ENCODE results near the gene GPC4. TPM values are rescaled to one million over a fixed set of nuclear protein-coding genes. Genes with fewer than 3 reads are reported as not detected.

The GPC4 gene
- total RNA-seq, 1 experiment from 2014 or later = 1.4 TPM

GRCh38 chrX:133403984-133404383 is 11.3 kb downstream of the GPC4 start:
- Histone ChIP-seq H3K36me3 (ENCODE audit: control insufficient read depth, insufficient read depth, low read length) (no peaks in the 10 kb centered on the region), H3K27me3 (ENCODE audit: control insufficient read depth, insufficient read depth, low read length) (no peaks in the 10 kb centered on the region), H3K27ac (ENCODE audit: low read length) (no peak overlapping the region), H3K4me3 (ENCODE audit: low read depth in 2 of 2, low read length in 2 of 2) (no peak overlapping the region), H3K9me3 (ENCODE audit: control insufficient read depth, insufficient read depth, low read depth, low read length) (no peaks in the 10 kb centered on the region), H3K4me1 (ENCODE audit: control insufficient read depth, insufficient read depth, low read length) (no peaks in the 10 kb centered on the region)
- DNase-seq (ENCODE audit: low read depth, low spot score) (no peak), ATAC-seq (no peak)
- in situ Hi-C loops (cut with HindIII; ENCODE audit: low pct_unique_long_range_greater_than_20kb, low sequenced_read_pairs) (no loop called here), intact Hi-C loops (cut with micrococcal nuclease; ENCODE audit: unreplicated experiment) (no loop called here)
- no peak for TF ChIP-seq SIN3A (IDR thresholded peaks at IDR 0.05; ENCODE audit: borderline replicate concordance, insufficient read depth, low read depth, low read length)
- ChIA-PET POLR2A (no interaction called here), CTCF (interaction anchor here (0.6 kb wide), 1 partner anchor 692 kb away, joined by 4 read pairs; no protein-coding TSS in a partner anchor)
- no TSS peak for BruUV-seq (replicated peaks)

GRCh38 chrX:133402830-133403625 is 12.3 kb downstream of the GPC4 start:
- intact Hi-C loops (cut with micrococcal nuclease; ENCODE audit: unreplicated experiment) (no loop called here), in situ Hi-C loops (cut with HindIII; ENCODE audit: low pct_unique_long_range_greater_than_20kb, low sequenced_read_pairs) (no loop called here)
- H3K27ac ChIP-seq (ENCODE audit: low read length) = no peak overlapping the region
- ChIA-PET CTCF (no interaction called here), POLR2A (no interaction called here)
- no peaks in the 10 kb centered on the region for H3K9me3 ChIP-seq (ENCODE audit: control insufficient read depth, insufficient read depth, low read depth, low read length)
- H3K4me1 ChIP-seq (ENCODE audit: control insufficient read depth, insufficient read depth, low read length) = no peaks in the 10 kb centered on the region
- BruUV-seq (replicated peaks) = no TSS peak
- no peak for DNase-seq (ENCODE audit: low read depth, low spot score)
- no peak overlapping the region for H3K4me3 ChIP-seq (ENCODE audit: low read depth in 2 of 2, low read length in 2 of 2)
- H3K27me3 ChIP-seq (ENCODE audit: control insufficient read depth, insufficient read depth, low read length) = no peaks in the 10 kb centered on the region
- no peaks in the 10 kb centered on the region for H3K36me3 ChIP-seq (ENCODE audit: control insufficient read depth, insufficient read depth, low read length)
- no peak for TF ChIP-seq TCF7L2 (IDR thresholded peaks at IDR 0.05; ENCODE audit: low read depth, low read length)
- TF ChIP-seq POLR2AphosphoS5 (IDR thresholded peaks at IDR 0.05; ENCODE audit: low read depth, low read length) = no peak
- TF ChIP-seq SIN3A (IDR thresholded peaks at IDR 0.05; ENCODE audit: borderline replicate concordance, insufficient read depth, low read depth, low read length) = no peak
- no peak for TF ChIP-seq REST (IDR thresholded peaks at IDR 0.05; ENCODE audit: insufficient read depth in 1 of 2, low read depth in 2 of 2, low read length in 1 of 2)
- TF ChIP-seq CTCF (IDR thresholded peaks at IDR 0.05) = no peak
- no peak for ATAC-seq

GRCh38 chrX:133402042-133402453 is 13.2 kb downstream of the GPC4 start:
- Histone ChIP-seq H3K36me3 (ENCODE audit: control insufficient read depth, insufficient read depth, low read length) (no peaks in the 10 kb centered on the region), H3K27ac (ENCODE audit: low read length) (no peak overlapping the region), H3K4me1 (ENCODE audit: control insufficient read depth, insufficient read depth, low read length) (no peaks in the 10 kb centered on the region), H3K9me3 (ENCODE audit: control insufficient read depth, insufficient read depth, low read depth, low read length) (no peaks in the 10 kb centered on the region), H3K4me3 (ENCODE audit: low read depth in 2 of 2, low read length in 2 of 2) (no peak overlapping the region), H3K27me3 (ENCODE audit: control insufficient read depth, insufficient read depth, low read length) (no peaks in the 10 kb centered on the region)
- TF ChIP-seq POLR2AphosphoS5 (IDR thresholded peaks at IDR 0.05; ENCODE audit: low read depth, low read length) (no peak), CTCF (IDR thresholded peaks at IDR 0.05) (no peak), REST (IDR thresholded peaks at IDR 0.05; ENCODE audit: insufficient read depth in 1 of 2, low read depth in 2 of 2, low read length in 1 of 2) (no peak), TCF7L2 (IDR thresholded peaks at IDR 0.05; ENCODE audit: low read depth, low read length) (no peak), SIN3A (IDR thresholded peaks at IDR 0.05; ENCODE audit: borderline replicate concordance, insufficient read depth, low read depth, low read length) (no peak)
- in situ Hi-C loops (cut with HindIII; ENCODE audit: low pct_unique_long_range_greater_than_20kb, low sequenced_read_pairs) (no loop called here), intact Hi-C loops (cut with micrococcal nuclease; ENCODE audit: unreplicated experiment) (no loop called here)
- no peak for ATAC-seq
- no peak for DNase-seq (ENCODE audit: low read depth, low spot score)
- no TSS peak for BruUV-seq (replicated peaks)
- ChIA-PET POLR2A (no interaction called here), CTCF (no interaction called here)
